Measurements from ENCODE around the gene ATP5F1B. TPM values are rescaled to one million over a fixed set of nuclear protein-coding genes. Genes with fewer than 3 reads are reported as not detected.

Gene ATP5F1B
- 100 to 1,000 TPM; 315 to 472 (median 432) TPM for total RNA-seq

GRCh38 chr12:56645717-56646446, at the start of gene ATP5F1B:
ATP5F1B (minus strand) TSS chr12:56645984; CDS start chr12:56645963, 21 bp downstream.
- H3K9me3 ChIP-seq: no peaks in the 10 kb centered on the region
- H3K27ac ChIP-seq: peak within 1 kb of the TSS; percentile 94 to 96 (median 96)
- ATAC-seq: peak; percentile 99
- peaks cover 5 to 38% of the 10 kb centered on the region in 2 donors for H3K36me3 ChIP-seq
- TF ChIP-seq CTCF (IDR thresholded peaks at IDR 0.05): peak in 1 of 4 experiments; percentile 16
- TF ChIP-seq POLR2AphosphoS5 (IDR thresholded peaks at IDR 0.05): peak; percentile 99
- no peak for TF ChIP-seq EP300 (IDR thresholded peaks at IDR 0.05)
- peak; percentile 97 to 98 for TF ChIP-seq POLR2A (IDR thresholded peaks at IDR 0.05)
- peak within 1 kb of the TSS; percentile 89 to 96 for H3K4me3 ChIP-seq
- peaks cover 4 to 49% (median 13%) of the 10 kb centered on the region in 3 donors for H3K4me1 ChIP-seq
- 0% methylated on average over 8 to 15 of the region's 39 CpGs for WGBS, 2 donors (ENCODE audit: low coverage in 1 of 2)
- no peaks in the 10 kb centered on the region for H3K27me3 ChIP-seq

- Histone ChIP-seq H3K4me1 (peaks cover 0 to 6% (median under 1%) of the 10 kb centered on the region in 3 donors), H3K27ac (no peak overlapping the region), H3K9me3 (no peaks in the 10 kb centered on the region), H3K4me3 (no peak overlapping the region), H3K36me3 (no peaks in the 10 kb centered on the region), H3K27me3 (no peaks in the 10 kb centered on the region)
- 76 to 86% methylated on average over 1 to 5 of the region's 5 CpGs for WGBS, 2 donors (ENCODE audit: low coverage in 1 of 2)
- TF ChIP-seq POLR2AphosphoS5 (IDR thresholded peaks at IDR 0.05) (no peak), EP300 (IDR thresholded peaks at IDR 0.05) (no peak), POLR2A (IDR thresholded peaks at IDR 0.05) (no peak), CTCF (IDR thresholded peaks at IDR 0.05) (no peak)
- ATAC-seq: no peak
Observed at GRCh38 chr12:56694161-56694560, 48.4 kb upstream of the ATP5F1B start.

- H3K4me3 ChIP-seq: peak overlapping the region; percentile 39 to 95
- no peaks in the 10 kb centered on the region for H3K36me3 ChIP-seq
- H3K27me3 ChIP-seq: no peaks in the 10 kb centered on the region
- no peak for ATAC-seq
- peaks cover 0 to 42% (median 13%) of the 10 kb centered on the region in 3 donors for H3K4me1 ChIP-seq
- no peak for TF ChIP-seq EP300 (IDR thresholded peaks at IDR 0.05)
- TF ChIP-seq POLR2AphosphoS5 (IDR thresholded peaks at IDR 0.05): no peak
- no peak for TF ChIP-seq POLR2A (IDR thresholded peaks at IDR 0.05)
- no peak for TF ChIP-seq CTCF (IDR thresholded peaks at IDR 0.05)
- WGBS, 2 donors (ENCODE audit: low coverage in 1 of 2): 0 to 3% methylated on average over 6 to 7 of the region's 7 CpGs
- H3K27ac ChIP-seq: peak overlapping the region; percentile 88 to 100 (median 98)
- no peaks in the 10 kb centered on the region for H3K9me3 ChIP-seq
Observed at GRCh38 chr12:56688846-56689109, 43.0 kb upstream of the ATP5F1B start.

GRCh38 chr12:56688129-56688845, 42.5 kb upstream of the ATP5F1B start, which contains the start of gene PTGES3:
PTGES3 (minus strand) TSS chr12:56688284; CDS start chr12:56687999, 285 bp downstream.
- 0 to 1% methylated on average over 1 to 14 of the region's 64 CpGs for WGBS, 2 donors (ENCODE audit: low coverage in 1 of 2)
- peak; percentile 94 for ATAC-seq
- peak within 1 kb of the TSS; percentile 79 to 95 for H3K4me3 ChIP-seq
- no peak for TF ChIP-seq EP300 (IDR thresholded peaks at IDR 0.05)
- TF ChIP-seq POLR2AphosphoS5 (IDR thresholded peaks at IDR 0.05): peak; percentile 96
- peak; percentile 87 to 89 for TF ChIP-seq POLR2A (IDR thresholded peaks at IDR 0.05)
- H3K27ac ChIP-seq: peak within 1 kb of the TSS; percentile 94 to 100 (median 98)
- no peaks in the 10 kb centered on the region for H3K9me3 ChIP-seq
- peaks cover 0 to 47% (median 13%) of the 10 kb centered on the region in 3 donors for H3K4me1 ChIP-seq
- no peaks in the 10 kb centered on the region for H3K36me3 ChIP-seq
- no peaks in the 10 kb centered on the region for H3K27me3 ChIP-seq

- no peaks in the 10 kb centered on the region for H3K27me3 ChIP-seq
- WGBS, 2 donors (ENCODE audit: low coverage in 1 of 2): 0% methylated on average over 6 to 11 of the region's 62 CpGs
- peak overlapping the region; percentile 79 to 95 for H3K4me3 ChIP-seq
- H3K36me3 ChIP-seq: no peaks in the 10 kb centered on the region
- ATAC-seq: no peak
- TF ChIP-seq POLR2AphosphoS5 (IDR thresholded peaks at IDR 0.05): no peak
- TF ChIP-seq CTCF (IDR thresholded peaks at IDR 0.05): no peak
- TF ChIP-seq POLR2A (IDR thresholded peaks at IDR 0.05): no peak
- TF ChIP-seq EP300 (IDR thresholded peaks at IDR 0.05): no peak
- peak overlapping the region; percentile 94 to 100 (median 98) for H3K27ac ChIP-seq
- H3K4me1 ChIP-seq: peaks cover 0 to 55% (median 17%) of the 10 kb centered on the region in 3 donors
- no peaks in the 10 kb centered on the region for H3K9me3 ChIP-seq
Observed at GRCh38 chr12:56687223-56688128, 41.7 kb upstream of the ATP5F1B start.

All from gastroesophageal sphincter (tissue), 4 donors.